ENCODE measurements around the gene ITIH6.
"Not testable (repeated sequence)": the region's sequence is repeated elsewhere in the genome, so short reads cannot be mapped to it uniquely, and the experiment has no call there.

The ITIH6 gene

GRCh38 chrX:54794795-54795194 lies 3.3 kb downstream of the ITIH6 start:
- no peak for DNase-seq

GRCh38 chrX:54794028-54794427 lies 4.0 kb downstream of the ITIH6 start:
- DNase-seq: no peak

DNA sequence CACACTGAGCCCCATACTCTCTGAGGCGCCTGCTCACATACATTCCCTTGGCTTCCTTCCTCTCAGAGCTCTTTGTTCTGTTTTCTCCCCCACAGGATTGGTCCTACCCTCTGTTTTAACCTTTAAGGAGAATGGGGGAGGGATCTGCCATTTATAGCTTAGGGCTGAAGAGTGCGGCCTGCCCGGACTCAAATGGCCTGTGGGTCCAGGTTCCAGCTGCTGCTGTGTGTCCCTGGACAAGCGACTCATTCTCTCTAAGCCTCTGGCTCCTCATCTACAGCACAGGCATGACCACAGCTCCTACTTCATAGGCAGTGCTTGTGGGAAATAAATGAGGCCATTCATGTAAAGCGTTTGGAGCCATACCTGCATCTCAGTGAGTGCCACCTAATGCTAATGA lies 8.7 kb downstream of the ITIH6 start:
- not testable (repeated sequence) for DNase-seq

GRCh38 chrX:54788446-54788845 lies 9.6 kb downstream of the ITIH6 start:
- DNase-seq: no peak

DNA sequence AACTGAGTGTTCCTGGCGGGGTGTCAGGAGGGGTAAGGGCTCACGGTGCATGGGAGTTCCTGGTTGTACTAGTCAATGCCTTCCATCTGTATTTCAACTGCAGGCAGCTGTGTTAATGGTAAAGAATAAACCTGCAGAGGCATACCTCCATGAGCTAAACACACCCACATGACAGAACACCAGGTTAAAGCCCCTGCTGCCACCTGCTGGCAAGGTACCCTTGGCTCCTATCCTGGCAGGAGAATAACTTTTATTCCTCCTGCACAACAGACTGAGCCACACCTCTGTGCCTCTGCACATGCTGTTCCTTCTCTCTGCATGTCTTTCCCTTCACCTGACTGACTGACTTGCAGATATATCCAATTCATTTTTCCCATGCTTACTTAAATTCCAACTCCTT lies 11.1 kb downstream of the ITIH6 start:
- no peak for DNase-seq

DNA sequence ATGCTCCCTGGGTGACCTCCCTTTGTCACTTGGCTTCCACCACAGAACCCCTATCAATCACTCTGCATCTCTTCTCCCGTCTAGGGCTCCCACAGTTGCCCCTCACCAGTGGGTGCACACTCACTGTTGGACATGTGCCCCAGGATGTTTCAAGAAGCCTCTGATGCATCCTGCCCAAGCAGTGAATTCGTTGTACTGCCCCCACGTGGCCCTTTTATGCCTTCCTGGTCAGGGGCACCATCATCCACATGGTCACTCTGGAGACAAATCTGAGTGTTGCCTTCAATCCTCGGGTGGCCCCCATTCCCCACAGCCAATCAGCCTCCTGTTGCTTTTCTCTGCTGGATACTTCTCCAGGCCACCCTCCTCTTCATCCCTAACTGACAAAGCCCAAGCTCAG lies 12.2 kb downstream of the ITIH6 start:
- no peak for DNase-seq

- DNase-seq: no peak
Measured at GRCh38 chrX:54776987-54777672, 20.9 kb downstream of the ITIH6 start.

GRCh38 chrX:54776061-54776460 lies 22.0 kb downstream of the ITIH6 start:
- DNase-seq: no peak

- peak; percentile 77 for DNase-seq
Measured at GRCh38 chrX:54774391-54775094, 23.5 kb downstream of the ITIH6 start.

GRCh38 chrX:54758114-54759055 lies 39.7 kb downstream of the ITIH6 start:
- no peak for DNase-seq

DNA sequence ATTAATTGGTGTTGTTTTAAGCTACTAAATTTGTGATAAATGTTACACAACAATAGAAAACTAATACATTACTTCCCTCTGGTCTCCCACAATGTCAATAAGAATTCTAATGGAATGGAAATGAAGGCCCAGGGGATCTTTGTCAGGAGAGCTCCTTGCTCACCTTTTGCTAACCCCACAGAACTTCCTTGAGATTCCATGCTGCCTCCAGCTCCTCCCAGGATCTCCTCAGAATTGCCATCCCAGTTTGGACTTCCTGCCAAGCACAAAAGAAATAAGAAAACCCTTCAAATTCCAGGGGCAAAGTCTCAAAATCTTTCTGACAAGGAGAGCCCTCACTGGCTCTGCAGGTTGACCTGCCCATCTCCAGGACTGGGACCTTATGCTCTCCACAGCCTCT lies 43.2 kb downstream of the ITIH6 start:
- no peak for DNase-seq

- DNase-seq: no peak
Measured at GRCh38 chrX:54748626-54749025, 49.4 kb downstream of the ITIH6 start.

DNA sequence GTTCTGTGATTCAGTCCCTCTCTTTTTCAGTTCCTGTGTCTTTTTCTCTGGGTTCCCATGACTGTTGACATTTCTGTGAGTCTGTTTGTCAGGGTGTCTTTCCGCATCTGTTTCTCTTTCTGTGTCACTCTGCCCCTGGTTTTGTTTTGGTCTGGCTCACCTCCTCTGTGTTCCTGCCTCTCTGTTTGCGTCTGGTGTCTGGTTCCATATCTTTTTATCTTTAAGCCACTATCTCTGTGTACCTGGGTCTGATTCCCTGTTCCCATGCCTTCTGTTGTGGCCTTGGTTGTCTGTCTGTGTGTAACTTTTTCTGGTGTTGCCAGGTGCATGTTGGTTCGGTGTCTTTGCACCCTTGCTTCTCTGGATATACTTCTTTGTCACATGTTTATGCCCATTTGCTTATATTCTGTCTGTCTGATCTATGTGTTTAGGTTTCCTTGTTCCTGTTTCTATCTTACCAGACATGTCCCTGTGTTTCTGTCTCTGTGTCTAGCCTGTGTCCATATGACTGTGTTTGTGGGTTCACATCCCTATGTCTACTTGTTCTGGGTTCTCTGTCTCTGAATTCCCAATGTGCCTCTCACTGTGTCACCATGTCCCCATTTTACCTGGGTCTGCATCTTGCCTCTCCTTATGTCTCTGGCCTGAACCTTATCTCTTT lies 50.2 kb downstream of the ITIH6 start:
- no peak for DNase-seq

- no peak for DNase-seq
Measured at GRCh38 chrX:54746928-54747327, 51.1 kb downstream of the ITIH6 start.

GRCh38 chrX:54745676-54746075 lies 52.4 kb downstream of the ITIH6 start:
- DNase-seq: no peak

DNA sequence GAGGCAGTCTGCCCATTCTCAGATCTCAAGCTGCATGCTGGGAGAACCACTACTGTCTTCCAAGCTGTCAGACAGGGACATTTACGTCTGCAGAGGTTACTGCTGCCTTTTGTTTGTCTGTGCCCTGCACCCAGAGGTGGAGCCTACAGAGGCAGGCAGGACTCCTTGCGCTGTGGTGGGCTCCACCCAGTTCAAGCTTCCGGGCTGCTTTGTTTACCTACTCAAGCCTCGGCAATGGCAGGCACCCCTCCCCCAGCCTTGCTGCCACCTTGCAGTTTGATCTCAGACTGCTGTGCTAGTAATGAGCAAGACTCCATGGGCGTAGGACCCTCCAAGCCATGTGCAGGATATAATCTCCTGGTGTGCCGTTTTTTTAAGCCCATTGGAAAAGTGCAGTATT lies 59.5 kb downstream of the ITIH6 start:
- not testable (repeated sequence) for DNase-seq

- not testable (repeated sequence) for DNase-seq
Measured at GRCh38 chrX:54736298-54736942, 61.6 kb downstream of the ITIH6 start.

DNA sequence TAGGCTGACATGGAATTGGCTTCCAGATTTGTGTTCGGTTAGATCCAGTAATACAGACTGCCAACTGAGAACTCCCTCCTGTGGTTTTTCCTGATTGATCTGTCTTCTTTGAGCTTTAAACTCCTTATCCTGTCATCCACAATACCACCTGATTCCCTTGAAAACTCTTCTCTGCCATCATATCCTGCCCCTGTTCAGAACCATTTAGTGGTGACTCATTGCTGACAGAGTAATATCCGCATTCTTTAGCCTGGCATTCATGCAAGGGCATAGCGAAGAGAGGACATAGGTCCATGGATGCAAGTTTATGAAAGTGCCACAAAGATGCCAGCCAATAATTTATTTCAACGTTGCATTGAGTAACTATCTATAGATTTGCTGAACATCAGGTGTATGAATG lies 76.6 kb downstream of the ITIH6 start:
- no peak for DNase-seq

DNA sequence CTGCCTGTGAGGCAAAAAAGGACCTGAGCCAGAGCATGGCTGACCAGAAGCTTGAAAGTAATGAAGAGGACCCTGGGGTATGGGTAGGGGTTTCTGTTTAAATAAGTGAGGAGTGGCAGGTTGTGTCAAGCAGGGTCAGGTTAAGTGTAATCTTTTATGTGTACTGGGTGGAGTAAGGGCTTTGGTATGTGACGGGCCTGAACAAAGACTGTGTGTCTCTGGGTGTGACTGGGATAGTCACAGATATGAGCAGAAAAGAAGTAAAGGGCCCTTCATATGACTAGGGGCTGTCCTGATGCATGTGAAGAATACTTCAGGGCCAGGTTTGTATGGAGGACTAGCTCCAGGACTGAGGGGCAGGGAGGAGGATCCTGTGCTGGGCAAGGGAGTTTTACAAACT lies 82.4 kb downstream of the ITIH6 start:
- no peak for DNase-seq

DNA sequence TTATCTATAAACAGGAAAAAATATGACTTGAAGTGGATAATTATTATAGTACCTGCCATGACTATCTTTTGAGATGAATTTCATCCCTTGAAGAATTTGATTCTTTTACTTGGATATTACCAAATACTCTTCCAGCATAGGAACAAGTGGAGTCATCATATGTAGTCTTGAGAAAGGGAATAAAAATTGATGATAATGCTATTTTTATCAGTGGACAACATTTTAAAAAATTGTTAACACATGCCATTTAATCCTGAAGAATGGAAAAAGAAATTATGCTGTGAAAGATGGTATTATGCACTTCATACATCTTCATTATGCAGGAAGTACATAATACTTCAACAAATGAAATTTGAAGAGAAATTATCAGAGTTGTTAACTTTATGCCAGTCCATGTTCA lies 83.6 kb downstream of the ITIH6 start:
- no peak for DNase-seq

GRCh38 chrX:54711735-54712134 lies 86.3 kb downstream of the ITIH6 start:
- DNase-seq: no peak

- no peak for DNase-seq
Measured at GRCh38 chrX:54710920-54711319, 87.1 kb downstream of the ITIH6 start.

- DNase-seq: no peak
Measured at GRCh38 chrX:54708404-54708803, 89.7 kb downstream of the ITIH6 start.
